ENCODE results near the gene MFSD1. TPM values are rescaled to one million over a fixed set of nuclear protein-coding genes. Genes with fewer than 3 reads are reported as not detected.

Gene MFSD1
- total RNA-seq, 4 donors from 2014 or later: 36.3 to 93.8 (median 65.2) TPM

GRCh38 chr3:158842976-158843375, 41.1 kb downstream of the MFSD1 start:
- Histone ChIP-seq H3K27ac (no peak overlapping the region), H3K4me1 (peaks cover 0 to 3% (median 0%) of the 10 kb centered on the region in 3 donors), H3K9me3 (no peaks in the 10 kb centered on the region), H3K27me3 (no peaks in the 10 kb centered on the region), H3K36me3 (no peaks in the 10 kb centered on the region), H3K4me3 (no peak overlapping the region)
- no peak for ATAC-seq
- TF ChIP-seq POLR2AphosphoS5 (IDR thresholded peaks at IDR 0.05) (no peak), EP300 (IDR thresholded peaks at IDR 0.05) (no peak), POLR2A (IDR thresholded peaks at IDR 0.05) (no peak), CTCF (IDR thresholded peaks at IDR 0.05) (no peak)
- WGBS, 2 donors (ENCODE audit: low coverage in 1 of 2): 52% methylated on average over 3 of the region's 3 CpGs; no CpG with 5 or more reads in 1 of the 2 donors

- Histone ChIP-seq H3K9me3 (no peaks in the 10 kb centered on the region), H3K4me3 (no peak overlapping the region), H3K4me1 (peaks cover 0 to 3% (median 0%) of the 10 kb centered on the region in 3 donors), H3K27me3 (no peaks in the 10 kb centered on the region), H3K36me3 (no peaks in the 10 kb centered on the region), H3K27ac (no peak overlapping the region)
- 11 to 15% methylated on average over 4 to 5 of the region's 5 CpGs for WGBS, 2 donors (ENCODE audit: low coverage in 1 of 2)
- no peak for ATAC-seq
- TF ChIP-seq CTCF (IDR thresholded peaks at IDR 0.05) (peak; percentile 56 to 71 (median 60)), POLR2A (IDR thresholded peaks at IDR 0.05) (no peak)
These were observed 44.0 kb downstream of the MFSD1 start for GRCh38 chr3:158845765-158846350.

GRCh38 chr3:158846803-158847451, 45.1 kb downstream of the MFSD1 start:
- no peak overlapping the region for H3K4me3 ChIP-seq
- H3K27ac ChIP-seq: no peak overlapping the region
- ATAC-seq: no peak
- 50 to 58% methylated on average over 1 to 3 of the region's 3 CpGs for WGBS, 2 donors (ENCODE audit: low coverage in 1 of 2)
- TF ChIP-seq EP300 (IDR thresholded peaks at IDR 0.05) (no peak), POLR2AphosphoS5 (IDR thresholded peaks at IDR 0.05) (no peak), POLR2A (IDR thresholded peaks at IDR 0.05) (no peak), CTCF (IDR thresholded peaks at IDR 0.05) (no peak)
- H3K36me3 ChIP-seq: no peaks in the 10 kb centered on the region
- H3K27me3 ChIP-seq: no peaks in the 10 kb centered on the region
- no peaks in the 10 kb centered on the region for H3K9me3 ChIP-seq
- peaks cover 0 to 3% (median 0%) of the 10 kb centered on the region in 3 donors for H3K4me1 ChIP-seq

- ATAC-seq: no peak
- WGBS, 2 donors (ENCODE audit: low coverage in 1 of 2): 41 to 60% methylated on average over 1 to 3 of the region's 4 CpGs
- Histone ChIP-seq H3K27me3 (no peaks in the 10 kb centered on the region), H3K4me1 (peaks cover 0 to 3% (median 0%) of the 10 kb centered on the region in 3 donors), H3K9me3 (no peaks in the 10 kb centered on the region), H3K27ac (no peak overlapping the region), H3K4me3 (no peak overlapping the region), H3K36me3 (no peaks in the 10 kb centered on the region)
- TF ChIP-seq POLR2AphosphoS5 (IDR thresholded peaks at IDR 0.05) (no peak), EP300 (IDR thresholded peaks at IDR 0.05) (no peak), CTCF (IDR thresholded peaks at IDR 0.05) (no peak), POLR2A (IDR thresholded peaks at IDR 0.05) (no peak)
These were observed 45.6 kb downstream of the MFSD1 start for GRCh38 chr3:158847452-158847821.

GRCh38 chr3:158847885-158848284, 46.0 kb downstream of the MFSD1 start:
- H3K4me3 ChIP-seq: no peak overlapping the region
- peaks cover 0 to 3% (median 0%) of the 10 kb centered on the region in 3 donors for H3K4me1 ChIP-seq
- no peaks in the 10 kb centered on the region for H3K27me3 ChIP-seq
- H3K9me3 ChIP-seq: no peaks in the 10 kb centered on the region
- TF ChIP-seq POLR2A (IDR thresholded peaks at IDR 0.05): no peak
- no peak for TF ChIP-seq CTCF (IDR thresholded peaks at IDR 0.05)
- 55 to 61% methylated on average over 2 to 3 of the region's 3 CpGs for WGBS, 2 donors (ENCODE audit: low coverage in 1 of 2)
- ATAC-seq: no peak
- H3K27ac ChIP-seq: no peak overlapping the region
- H3K36me3 ChIP-seq: no peaks in the 10 kb centered on the region
